ENCODE measurements around the gene RASL12.
"Not testable (repeated sequence)": the region's sequence is repeated elsewhere in the genome, so short reads cannot be mapped to it uniquely, and the experiment has no call there.

The RASL12 gene, protein sequence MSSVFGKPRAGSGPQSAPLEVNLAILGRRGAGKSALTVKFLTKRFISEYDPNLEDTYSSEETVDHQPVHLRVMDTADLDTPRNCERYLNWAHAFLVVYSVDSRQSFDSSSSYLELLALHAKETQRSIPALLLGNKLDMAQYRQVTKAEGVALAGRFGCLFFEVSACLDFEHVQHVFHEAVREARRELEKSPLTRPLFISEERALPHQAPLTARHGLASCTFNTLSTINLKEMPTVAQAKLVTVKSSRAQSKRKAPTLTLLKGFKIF

DNA sequence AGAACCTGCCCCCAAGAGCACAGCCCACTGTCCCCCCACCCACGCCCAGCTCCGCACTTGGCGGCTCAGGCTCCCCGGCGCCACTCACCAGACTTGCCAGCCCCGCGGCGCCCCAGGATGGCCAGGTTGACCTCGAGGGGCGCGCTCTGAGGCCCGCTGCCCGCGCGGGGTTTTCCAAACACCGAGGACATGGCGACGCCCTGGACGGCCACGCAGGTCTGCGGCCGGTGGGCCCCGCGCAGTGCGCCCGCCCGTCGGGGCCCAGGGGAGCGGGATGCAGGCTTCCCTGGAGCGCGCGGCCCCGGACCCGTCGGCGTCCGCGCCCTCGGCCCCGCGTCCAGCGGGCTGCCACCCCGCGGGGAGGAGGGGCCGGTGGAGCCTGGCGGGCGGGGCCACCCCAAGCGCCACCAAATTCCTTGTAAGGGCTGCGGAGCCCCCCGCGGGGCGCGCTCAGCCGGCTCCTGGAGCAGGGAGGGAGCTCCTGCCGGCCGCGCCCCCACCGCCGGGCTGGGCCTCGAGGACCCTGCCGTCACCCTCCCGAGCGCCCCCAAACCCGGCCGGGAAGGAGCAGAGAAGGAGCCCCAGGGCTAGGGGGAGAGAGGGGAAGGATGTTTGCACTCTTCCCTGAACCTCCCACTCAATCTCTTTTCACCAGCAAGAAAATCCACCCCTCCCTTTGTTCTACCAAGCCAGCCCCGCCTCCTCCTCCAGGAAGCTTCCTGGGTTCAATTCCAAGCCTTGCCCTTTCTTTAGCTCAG lies at the start of gene RASL12:
RASL12 (minus strand) TSS at position 347 of the 758 bp plus-strand sequence; CDS start at position 191, 156 bp downstream.
- DNase-seq, result no peak

DNA sequence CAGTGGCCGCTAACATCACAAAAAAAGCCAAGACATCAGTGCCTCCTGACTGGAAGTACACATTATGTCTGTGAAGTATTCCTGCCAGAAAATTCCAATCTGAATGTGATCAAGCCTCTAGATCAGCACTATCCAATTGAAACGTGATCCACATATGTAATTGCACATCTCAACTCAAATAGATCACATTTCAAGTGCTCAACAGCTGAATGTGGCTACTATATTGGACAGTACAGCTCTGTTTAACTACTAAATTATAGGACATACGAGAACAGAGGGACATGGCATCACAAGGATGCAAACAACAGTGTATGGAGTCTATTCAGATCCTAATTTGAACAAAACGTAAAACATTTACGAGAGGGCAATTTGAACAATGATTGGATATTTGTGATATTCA lies 47.8 kb upstream of the RASL12 start:
- peak; percentile 93 for DNase-seq

DNA sequence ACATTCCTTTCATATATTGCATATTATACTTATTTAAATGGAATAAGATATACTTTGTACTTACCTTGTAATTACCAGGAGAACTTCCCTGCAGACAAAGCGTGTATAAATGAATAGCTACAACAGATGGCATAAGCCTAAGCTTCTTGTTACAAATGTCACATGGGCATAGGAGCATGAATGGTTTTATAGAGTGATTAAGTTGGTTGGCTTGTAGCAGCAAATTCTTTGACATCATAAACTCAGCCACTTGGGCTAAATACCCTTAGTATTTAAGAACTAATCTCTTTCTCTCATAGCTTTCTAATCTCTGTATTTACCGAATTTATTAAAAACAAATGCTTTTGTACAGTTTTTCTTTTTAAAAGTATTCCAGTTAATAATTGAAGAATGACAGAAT lies 47.3 kb upstream of the RASL12 start, which contains the start of gene UBAP1L:
UBAP1L (minus strand) TSS at position 115 of the 400 bp plus-strand sequence. CDS start 8,985 bp downstream, outside the sequence.
- no peak for DNase-seq

DNA sequence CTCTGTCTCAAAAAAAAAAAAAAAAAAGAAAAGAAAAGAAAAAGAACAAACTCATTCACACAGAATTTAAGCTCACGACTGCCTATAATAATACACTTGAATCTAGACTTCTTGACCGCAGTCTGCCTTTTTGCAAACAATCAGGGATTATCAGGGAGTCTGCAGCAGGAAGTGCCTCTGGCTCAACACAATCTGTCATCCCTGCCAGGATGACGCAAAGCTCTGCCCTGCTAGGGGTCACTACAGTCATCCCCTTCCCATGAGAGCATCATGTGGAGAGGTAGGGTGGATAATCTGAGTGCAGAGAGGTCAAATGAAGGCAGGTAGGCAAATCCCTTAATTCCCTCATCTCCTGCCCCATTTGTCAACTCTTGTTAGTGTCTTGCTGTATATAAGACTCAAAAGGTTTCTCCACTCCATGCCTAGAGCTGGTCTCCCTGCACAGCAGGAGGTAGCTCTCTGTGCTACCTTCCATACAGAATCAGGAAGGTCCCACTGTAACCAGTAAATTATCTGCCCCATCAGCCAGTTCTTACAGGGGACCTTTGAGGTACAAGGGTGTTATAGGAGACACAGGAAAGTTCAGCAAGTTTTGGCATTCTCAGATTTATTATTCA lies 43.0 kb upstream of the RASL12 start:
- no peak for DNase-seq

DNA sequence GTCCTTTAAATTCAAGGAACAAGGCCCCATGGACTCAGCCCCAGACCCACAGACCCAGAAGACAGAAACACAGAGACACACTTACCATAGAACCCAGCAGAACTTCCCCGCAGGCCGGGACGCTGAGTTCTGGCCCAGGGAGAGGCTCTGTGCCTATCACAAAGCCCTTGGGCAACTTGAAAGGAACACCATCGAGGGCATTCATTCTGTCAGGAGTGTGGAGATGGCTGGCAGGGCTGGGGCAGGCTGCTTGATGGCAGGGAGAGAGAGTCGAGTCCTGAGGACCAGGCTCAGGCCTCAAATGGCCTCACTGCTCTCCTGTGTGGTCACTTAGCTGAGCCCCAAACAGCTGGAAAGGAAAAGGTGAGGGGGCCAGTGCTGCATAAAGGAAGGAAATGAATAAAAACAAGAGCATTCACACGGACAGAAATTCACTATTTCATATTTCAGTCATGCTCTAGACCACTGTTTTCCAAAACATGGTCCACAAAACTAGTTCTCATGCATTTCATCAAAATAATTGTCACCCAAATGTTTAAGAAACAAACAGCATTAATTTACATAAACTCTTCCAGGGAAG lies 38.3 kb upstream of the RASL12 start:
- DNase-seq, result no peak

DNA sequence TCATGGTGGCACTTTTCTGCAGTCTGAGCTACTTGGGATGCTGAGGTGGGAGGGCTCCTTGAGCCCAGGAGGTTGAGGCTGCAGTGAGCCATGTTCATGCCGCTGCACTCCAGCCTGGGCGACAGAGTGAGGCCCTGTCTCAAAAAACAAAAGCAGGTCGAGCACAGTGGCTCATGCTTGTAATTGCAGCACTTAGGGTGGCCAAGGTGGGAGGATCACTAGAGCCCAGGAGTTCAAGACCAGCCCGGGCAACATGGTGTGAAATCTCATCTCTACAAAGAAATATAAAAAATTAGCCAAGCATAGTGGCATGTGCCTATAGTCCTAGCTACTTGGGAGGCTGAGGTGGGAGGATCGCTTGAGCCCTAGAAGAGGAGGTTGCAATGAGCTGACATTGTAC lies 37.2 kb upstream of the RASL12 start:
- no peak for DNase-seq

DNA sequence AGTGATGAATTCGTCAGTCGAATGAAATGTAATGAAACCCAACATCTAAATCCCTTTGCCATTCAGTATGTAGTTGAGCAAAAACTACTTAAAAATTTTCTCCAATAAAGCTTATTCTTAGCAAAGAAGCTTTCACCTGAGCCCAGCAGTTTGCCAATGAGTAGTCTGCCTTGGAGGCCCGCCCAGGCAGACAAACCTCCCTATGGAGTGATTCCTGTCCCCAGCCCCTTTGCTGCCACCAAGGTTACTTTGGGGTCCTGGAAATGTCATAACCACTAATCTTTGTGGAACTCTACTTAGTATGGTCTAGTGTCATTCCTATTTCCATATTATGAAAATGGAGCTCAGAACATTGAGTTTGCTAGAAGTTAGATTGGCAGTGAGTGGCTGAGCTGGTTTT lies 35.1 kb upstream of the RASL12 start:
- DNase-seq, result no peak

DNA sequence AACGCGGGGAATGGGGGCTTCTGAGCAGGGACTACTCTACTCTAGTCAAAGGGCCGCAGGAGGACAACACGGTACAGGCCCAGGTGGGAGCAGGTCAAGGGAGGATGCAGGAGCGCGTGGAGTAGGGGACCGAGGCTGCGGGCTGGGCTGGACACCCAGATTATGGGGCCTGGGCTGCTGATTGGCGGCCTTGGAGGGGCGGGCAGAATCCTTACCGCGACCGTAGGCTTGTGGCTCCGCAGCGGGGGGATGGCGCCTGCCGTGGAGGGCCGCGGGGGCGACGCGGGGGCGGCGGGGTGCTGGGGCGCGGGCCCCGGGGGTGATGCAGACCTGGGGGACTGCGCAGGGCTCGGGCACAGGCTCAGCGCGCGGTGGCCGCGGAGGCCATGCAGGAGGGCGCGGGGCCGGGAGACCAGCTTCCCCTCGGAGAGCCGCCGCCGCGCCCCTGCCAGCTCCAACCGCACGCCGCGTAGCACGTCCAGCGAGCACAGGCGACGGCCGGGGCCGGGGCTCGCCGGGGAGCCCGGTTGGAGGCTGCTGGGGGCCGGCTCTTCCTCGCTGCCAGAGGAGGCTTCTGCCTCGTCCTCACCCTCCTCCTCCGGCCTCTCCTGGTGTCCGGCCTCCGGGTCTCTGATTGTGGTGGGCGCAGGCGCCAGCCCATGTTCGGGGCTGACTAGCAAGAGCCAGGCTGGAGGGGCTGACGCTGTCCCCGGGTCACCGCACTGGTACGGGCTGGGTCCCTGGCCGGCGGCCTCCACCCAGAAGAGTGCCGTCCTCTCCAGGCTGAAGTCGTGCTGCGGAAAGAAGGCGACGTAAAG lies 34.3 kb upstream of the RASL12 start:
- no peak for DNase-seq

DNA sequence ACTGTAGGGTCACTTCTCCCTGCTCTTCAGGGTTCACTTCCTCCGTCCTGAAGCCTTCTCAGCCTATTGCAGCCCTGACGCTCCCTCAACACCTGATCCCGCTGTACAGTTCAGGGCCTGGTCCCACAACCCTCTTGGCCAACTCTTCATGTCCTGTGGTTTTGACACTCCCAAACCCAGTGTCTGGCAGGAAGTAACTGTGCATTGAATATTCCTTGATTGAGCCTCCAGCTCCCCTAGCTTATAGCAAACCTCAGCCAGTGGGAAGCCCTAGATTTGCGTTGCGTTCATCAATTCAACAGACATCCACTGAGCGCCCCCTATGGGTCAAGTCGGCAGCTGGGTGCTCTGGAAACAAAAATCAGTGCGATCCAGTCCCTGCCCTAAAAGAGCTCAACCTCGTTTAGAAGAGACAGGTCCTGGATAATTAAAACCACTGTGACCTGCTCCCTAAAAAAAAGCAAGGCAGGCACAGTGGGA lies 33.7 kb upstream of the RASL12 start:
- no peak for DNase-seq

DNA sequence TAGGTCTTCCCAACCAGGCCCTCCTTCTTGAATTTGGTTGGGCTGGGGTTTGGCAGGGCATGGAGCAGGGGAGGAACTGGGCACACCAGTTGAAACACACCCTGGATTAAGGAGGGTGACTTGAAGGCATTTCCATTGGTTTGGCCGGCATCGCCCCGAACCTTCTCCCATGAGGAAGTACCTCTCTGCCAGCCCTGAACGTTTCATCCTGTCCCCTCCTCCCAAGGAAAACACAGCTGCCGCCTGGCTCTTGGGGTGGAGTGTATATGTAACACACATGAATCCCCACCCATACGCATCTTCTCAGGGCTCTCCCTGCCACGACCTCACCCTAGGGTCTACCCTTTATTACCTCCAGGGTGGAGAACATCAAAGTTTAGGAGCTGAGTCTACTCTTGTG lies 32.7 kb upstream of the RASL12 start:
- no peak for DNase-seq

DNA sequence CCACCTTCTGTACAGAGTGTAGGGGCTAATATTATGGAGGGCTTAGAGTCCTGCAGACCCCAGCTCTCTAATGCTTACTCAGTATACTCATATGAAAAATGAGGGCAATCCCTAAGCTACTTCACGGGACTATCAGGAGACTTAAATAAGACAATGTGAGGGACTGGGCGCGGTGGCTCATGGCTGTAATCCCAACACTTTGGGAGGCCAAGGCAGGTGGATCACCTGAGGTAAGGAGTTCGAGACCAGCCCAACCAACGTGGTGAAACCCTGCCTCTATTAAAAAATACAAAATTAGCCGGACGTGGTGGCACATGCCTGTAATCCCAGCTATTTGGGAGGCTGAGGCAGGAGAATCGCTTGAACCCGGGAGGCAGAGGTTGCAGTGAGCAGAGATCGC lies 32.0 kb upstream of the RASL12 start:
- DNase-seq, result not testable (repeated sequence)

DNA sequence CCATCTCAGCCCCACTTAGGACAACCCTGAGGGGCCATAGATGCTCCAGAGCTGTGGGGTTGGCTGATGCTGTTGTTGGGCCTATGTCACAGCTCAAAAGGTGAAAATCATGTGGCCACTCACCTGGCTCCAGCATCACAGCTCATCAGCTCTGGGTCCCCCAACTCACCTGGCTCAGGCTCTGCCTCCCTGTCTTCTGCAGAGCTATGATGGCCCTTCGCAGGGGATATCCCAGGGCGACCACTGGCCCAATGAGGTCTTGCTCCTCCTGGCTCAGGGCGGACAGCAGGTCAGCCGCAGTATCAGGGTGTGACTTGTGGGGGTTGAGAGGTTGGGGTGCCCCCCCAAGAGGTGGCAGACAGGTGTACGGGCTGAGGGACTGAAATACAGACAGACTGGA lies 31.5 kb upstream of the RASL12 start:
- no peak for DNase-seq

DNA sequence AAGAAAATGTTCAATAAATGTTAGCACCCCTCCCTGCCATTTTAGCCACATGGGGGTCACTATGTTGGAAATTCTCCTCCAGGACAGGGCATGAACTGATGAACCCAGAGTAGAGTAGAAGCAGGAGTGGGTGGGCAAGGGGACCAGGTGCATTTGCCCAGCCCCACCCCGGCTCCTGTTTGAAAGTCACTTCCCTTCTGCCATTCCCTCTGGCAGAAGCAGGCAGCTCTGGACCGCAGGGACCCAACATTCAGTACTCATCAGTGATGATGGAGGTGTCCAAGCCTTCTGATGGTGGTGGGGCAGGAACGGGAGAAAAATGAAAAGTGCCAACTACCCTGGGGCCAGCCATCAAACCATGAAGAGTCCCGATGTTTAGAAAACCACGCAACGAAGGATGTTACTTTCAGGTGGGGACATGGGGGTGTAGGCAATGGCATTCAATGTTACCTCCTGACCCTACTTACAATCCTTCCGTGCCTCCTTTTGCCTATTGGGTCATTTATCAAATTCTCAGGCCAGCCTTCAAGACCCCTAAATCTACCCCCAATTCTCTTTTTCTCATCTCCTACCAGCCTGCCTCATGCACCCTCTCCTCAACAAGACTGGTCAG lies 30.0 kb upstream of the RASL12 start:
- DNase-seq, result no peak

DNA sequence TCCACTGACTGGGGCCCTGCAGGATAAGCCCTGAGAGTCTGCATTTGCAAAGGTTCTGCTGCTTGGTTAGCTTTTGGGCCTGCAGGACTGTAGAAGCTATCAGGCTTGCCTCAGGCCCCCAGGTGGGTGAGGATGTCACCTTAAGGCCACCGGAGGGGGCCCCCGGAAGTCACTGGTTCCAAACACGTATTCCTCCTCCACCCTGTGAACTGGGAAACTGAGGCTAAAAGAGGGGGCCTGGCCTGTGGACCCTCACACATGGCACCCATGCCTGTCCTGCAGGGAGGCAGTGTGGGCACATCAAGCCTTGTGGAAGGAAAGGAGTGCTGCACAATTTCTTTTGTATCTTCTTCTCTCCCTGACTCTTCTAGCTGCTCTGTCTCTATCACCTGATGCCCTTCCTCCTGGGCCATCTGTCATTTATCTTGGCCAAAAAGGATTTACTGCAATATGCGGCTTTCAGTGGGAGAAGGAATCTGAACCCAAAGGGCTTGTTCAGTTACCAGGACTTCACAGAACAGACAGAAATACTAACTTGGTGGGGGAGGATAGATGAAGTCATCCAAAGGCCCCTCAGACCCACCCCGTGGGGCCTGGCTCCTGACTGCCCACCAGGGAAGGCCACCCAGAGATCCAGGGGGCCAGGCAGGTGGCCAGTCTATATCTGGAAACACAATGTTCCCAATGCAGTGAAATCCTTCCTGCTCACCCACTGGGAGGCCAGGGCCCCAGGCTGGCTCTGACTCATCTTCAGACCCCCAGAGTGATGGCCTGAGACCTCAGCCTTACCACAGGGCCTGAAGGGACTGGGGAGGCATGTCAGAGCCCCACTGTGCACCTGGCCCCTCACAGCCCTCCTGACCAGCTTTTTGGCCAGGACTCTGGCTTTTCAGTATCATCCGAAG lies 28.9 kb upstream of the RASL12 start:
- DNase-seq, result no peak

DNA sequence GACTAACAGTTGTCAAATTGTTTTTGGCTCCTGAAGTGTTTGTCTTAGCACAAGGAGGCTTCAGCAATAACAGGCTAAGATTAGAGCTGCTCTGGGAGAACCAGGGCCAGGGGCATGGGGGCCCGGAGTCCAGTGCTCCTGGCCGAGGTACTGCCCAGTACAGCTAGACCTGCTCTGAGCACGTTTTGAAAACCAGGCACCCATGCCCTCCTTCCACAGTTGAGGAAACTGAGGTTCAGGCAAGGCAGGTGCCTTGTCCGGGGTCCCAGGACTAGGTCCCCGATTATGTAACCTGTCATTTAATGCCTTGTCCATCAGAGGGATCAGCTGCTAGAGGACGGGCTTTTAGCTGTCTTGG lies 27.9 kb upstream of the RASL12 start:
- DNase-seq, result no peak

DNA sequence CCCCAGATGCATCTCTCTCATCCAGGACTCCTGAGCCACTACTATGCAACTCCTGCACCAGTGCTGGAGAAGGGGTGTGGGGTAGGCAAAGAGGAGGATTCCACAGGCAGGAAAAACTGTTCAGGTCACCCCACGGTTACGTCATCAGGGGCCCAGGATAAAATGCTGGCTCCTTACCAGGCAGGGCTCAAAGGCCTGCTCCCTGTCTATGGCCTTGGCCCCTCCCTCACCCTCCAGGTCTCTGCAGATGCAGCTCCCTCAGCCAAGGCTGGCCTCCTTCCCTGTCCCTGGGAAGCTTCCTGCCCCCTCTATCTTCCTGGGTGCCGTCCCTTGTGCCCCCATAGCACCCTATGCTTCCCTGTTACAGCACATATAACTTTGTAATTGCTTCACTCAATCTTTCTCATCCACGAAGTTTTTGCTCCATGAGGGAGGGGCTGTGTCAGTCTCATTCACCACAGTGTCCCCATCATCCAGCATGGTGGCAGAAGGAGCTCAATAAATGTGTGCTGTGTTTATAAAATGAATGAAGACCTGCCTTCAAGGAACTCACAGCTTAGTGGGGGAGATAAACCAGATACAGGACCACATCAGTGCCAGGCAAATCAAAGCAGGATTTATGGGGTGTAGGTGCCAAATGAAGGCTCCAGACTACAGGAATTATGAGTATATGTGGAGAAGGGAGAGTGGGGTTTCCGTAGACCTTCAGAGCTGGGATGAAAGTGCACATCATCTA lies 27.4 kb upstream of the RASL12 start:
- no peak for DNase-seq

DNA sequence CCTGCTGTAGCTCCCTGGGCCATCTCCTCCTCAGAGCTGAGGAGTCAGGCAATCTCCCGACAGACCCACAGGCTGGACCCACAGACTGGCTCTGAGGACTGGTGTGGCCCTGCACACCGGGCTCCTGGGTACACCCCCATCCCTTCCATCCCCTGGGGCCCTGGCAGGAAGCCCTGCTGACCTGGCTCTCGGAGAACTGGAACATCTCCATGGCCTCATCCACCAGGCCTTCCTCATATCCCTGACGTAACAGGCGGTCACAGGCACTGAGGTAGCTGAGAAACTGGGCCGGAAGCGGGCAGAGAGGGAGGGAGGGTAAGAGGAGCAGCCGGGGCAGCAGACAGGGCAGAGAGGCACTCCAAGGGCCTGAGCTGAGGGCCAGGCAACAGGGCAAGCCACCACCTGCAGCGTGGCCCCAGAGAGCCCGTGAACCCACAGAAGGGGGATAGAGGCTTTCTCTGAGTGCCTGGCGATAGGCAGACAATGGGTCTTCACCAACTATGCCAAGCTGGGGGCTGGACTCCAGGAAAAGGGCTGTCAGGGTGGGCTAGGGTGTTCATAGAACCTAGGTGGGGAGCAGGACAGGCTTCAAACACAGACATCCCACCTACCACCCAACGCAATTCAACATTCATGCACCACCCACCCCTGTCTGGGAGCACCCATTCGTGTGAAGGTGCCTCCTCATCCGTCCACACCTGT lies 26.7 kb upstream of the RASL12 start:
- no peak for DNase-seq

DNA sequence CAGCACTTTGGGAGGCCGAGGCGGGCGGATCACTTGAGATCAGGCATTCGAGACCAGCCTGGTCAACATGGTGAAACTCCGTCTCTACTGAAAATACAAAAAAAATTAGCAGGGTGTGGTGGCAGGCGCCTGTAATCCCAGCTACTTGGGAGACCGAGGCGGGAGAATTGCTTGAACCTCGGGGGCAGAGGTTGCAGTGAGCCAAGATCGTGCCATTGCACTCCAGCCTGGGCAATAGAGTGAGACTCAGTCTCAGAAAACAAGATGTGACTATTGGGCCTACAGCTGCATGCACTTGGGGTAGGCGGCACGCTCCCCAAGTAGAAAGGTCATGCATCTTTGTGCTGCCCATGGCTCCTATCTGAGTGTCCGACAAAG lies 26.0 kb upstream of the RASL12 start:
- not testable (repeated sequence) for DNase-seq

DNA sequence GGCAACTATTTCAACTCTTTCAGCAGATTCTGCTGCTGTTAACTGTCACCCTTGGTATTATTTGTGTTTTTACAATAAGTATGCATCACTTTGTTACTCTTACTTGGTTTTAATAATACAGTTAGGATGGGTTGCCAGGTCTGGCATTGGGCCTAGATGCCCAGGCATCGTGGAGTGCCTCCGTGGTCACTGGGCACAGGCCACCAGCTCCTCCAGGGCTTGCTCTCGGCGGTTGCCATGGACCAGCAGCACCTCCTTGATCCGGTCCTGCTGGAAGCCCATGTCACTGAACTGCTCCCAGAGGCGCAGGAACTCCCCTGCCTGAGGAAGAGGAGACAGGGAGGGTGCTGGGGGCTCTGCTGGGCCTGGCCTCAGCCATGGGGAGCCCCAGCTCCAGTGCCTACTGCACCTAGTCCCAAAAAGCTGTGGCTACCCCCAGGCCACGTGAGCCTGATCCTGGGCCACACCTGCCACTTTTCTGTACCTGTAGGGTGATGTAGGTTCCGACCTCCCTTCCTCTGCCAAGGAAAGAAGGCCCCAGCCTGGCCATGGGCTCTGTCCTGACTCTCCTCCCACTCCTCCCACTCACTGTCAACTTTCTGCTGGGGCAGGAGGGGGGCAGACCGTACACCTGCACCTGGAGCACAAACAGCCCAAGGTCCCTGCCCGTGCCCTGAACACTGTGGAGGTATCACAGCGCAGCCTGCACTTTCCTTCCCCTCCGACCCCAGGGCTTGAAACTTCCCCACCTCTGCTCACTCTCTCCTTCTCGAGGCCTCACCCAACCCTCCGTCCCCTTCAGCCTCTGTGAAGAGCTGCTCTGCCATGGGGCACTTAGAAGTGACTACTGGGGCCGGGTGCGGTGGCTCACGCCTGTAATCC lies 25.4 kb upstream of the RASL12 start:
- no peak for DNase-seq
